ENCODE data around the gene DNMT3A.

The DNMT3A gene

DNA sequence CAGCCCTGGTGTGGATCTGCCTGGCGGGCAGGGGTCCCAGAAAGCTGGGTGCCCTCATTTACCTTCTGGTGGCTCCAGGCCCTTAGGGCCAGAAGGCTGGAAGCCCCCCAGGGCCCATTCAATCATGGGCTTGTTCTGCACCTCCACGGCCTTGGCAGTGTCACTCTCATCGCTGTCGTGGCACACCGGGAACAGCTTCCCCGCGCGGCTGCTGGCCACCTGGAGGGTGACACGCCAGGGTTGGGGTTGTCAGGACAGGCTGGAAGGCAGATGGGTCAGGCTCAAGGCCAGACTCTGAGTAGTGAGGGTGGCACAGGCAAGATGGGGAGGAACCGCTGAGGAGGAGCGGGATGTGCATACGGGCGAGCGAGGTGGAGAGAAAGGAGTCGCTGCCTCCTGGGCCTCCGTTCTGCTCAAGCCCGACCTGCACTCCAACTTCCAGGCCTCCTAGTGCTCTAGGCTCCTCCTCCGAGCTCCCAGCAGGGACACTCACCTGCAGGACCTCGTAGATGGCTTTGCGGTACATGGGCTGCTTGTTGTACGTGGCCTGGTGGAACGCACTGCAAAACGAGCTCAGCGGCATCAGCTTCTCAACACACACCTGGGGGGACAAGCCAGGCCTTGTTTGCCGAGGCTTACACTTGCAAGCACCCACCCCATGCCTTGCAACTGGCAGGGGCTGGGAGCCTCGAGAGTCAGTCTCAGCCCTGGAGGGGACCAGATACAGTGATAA is 95.0 kb downstream of the DNMT3A start:
- Histone ChIP-seq H3K27ac (ENCODE audit: low read length) (no peak overlapping the region), H3K36me3 (ENCODE audit: insufficient read depth, low read depth, low read length) (peaks cover 78% of the 10 kb centered on the region), H3K4me3 (ENCODE audit: low read length) (no peak overlapping the region), H3K27me3 (ENCODE audit: insufficient read depth, low read length) (no peaks in the 10 kb centered on the region), H3K9me3 (ENCODE audit: insufficient read depth, low read depth, low read length) (no peaks in the 10 kb centered on the region), H3K9ac (ENCODE audit: low read depth, low read length) (no peak overlapping the region), H3K4me1 (ENCODE audit: insufficient read depth, low read length) (peaks cover 14% of the 10 kb centered on the region)

DNA sequence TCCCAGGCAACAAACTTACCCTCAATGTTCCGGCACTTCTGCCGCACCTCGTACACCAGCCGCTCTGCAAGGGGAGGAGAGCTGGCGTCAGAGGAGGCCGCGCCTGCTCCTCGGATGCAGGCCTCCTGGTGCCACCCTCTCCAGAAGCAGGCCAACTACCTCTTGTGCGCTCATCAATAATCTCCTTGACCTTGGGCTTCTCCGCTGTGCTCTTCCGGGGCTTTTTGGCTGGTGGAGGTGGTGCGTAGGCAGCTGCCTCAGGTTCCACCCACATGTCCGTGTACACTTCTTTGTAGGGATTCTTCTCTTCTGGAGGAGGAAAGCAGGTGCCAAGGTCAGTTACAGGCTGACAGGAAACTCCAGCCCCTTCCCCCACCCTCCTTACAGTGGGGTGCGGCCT is 95.7 kb downstream of the DNMT3A start:
- H3K9ac ChIP-seq (ENCODE audit: low read depth, low read length) = no peak overlapping the region
- H3K36me3 ChIP-seq (ENCODE audit: insufficient read depth, low read depth, low read length) = peaks cover 85% of the 10 kb centered on the region
- no peaks in the 10 kb centered on the region for H3K27me3 ChIP-seq (ENCODE audit: insufficient read depth, low read length)
- H3K9me3 ChIP-seq (ENCODE audit: insufficient read depth, low read depth, low read length) = no peaks in the 10 kb centered on the region
- H3K27ac ChIP-seq (ENCODE audit: low read length) = no peak overlapping the region
- H3K4me3 ChIP-seq (ENCODE audit: low read length) = no peak overlapping the region
- peaks cover 14% of the 10 kb centered on the region for H3K4me1 ChIP-seq (ENCODE audit: insufficient read depth, low read length)

DNA sequence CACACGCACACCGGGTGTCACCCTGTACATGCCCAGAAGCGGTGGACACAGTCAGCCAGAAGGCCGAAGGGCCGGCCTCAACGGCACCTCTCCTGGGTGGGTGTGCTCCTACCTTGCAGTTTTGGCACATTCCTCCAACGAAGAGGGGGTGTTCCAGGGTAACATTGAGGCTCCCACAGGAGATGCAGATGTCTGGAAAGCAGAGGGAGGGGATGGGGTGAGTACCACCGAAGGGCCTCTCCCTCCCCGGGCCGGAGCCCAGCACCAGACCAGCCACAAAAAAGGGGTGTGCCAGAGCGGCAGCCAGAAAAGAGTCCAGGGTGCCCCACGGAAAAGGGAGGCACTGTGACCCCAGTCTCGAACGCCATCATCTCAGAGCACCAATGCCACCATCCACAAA is 96.6 kb downstream of the DNMT3A start:
- Histone ChIP-seq H3K9me3 (ENCODE audit: insufficient read depth, low read depth, low read length) (no peaks in the 10 kb centered on the region), H3K9ac (ENCODE audit: low read depth, low read length) (no peak overlapping the region), H3K4me1 (ENCODE audit: insufficient read depth, low read length) (peaks cover 11% of the 10 kb centered on the region), H3K4me3 (ENCODE audit: low read length) (no peak overlapping the region), H3K27ac (ENCODE audit: low read length) (no peak overlapping the region), H3K27me3 (ENCODE audit: insufficient read depth, low read length) (no peaks in the 10 kb centered on the region), H3K36me3 (ENCODE audit: insufficient read depth, low read depth, low read length) (peaks cover 94% of the 10 kb centered on the region)

DNA sequence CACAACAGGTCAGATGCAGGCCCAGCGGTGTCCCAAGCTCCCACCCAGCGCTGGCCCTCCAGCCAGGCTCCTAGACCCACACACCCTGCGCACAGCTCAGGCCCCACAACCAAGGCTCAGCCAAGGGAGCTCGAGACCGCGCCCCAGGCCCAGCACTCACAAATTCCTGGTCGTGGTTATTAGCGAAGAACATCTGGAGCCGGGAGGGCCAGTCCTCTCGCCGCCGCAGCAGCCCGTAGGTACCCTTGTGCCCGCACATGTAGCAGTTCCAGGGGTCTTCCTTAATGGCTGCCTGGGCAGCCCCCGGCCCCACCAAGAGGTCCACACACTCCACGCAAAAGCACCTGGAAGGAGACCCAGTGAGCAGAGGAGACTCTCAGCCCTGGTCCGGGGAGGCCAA is 97.7 kb downstream of the DNMT3A start:
- H3K27ac ChIP-seq (ENCODE audit: low read length) = no peak overlapping the region
- no peaks in the 10 kb centered on the region for H3K4me1 ChIP-seq (ENCODE audit: insufficient read depth, low read length)
- H3K4me3 ChIP-seq (ENCODE audit: low read length) = no peak overlapping the region
- H3K9ac ChIP-seq (ENCODE audit: low read depth, low read length) = no peak overlapping the region
- no peaks in the 10 kb centered on the region for H3K9me3 ChIP-seq (ENCODE audit: insufficient read depth, low read depth, low read length)
- no peaks in the 10 kb centered on the region for H3K27me3 ChIP-seq (ENCODE audit: insufficient read depth, low read length)
- H3K36me3 ChIP-seq (ENCODE audit: insufficient read depth, low read depth, low read length) = peaks cover 98% of the 10 kb centered on the region

DNA sequence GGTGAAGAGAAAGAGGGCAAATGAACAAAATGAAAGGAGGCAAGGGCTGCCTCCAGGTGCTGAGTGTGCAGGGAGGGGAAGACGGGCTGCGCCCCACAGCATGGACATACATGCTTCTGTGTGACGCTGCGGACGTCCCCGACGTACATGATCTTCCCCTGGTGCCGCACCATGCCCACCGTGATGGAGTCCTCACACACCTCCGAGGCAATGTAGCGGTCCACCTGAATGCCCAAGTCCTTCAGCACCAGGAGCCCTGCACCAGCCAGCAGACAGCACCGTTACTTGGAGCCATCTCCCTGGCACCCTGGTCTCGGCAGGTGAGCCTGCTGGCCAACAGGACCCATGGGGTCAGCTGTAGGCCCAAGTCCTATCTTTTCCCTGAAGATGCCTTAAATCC is 100.3 kb downstream of the DNMT3A start:
- H3K27ac ChIP-seq (ENCODE audit: low read length) = no peak overlapping the region
- H3K4me3 ChIP-seq (ENCODE audit: low read length) = no peak overlapping the region
- H3K27me3 ChIP-seq (ENCODE audit: insufficient read depth, low read length) = no peaks in the 10 kb centered on the region
- H3K36me3 ChIP-seq (ENCODE audit: insufficient read depth, low read depth, low read length) = peaks cover 100% of the 10 kb centered on the region
- no peaks in the 10 kb centered on the region for H3K9me3 ChIP-seq (ENCODE audit: insufficient read depth, low read depth, low read length)
- no peaks in the 10 kb centered on the region for H3K4me1 ChIP-seq (ENCODE audit: insufficient read depth, low read length)
- H3K9ac ChIP-seq (ENCODE audit: low read depth, low read length) = no peak overlapping the region

DNA sequence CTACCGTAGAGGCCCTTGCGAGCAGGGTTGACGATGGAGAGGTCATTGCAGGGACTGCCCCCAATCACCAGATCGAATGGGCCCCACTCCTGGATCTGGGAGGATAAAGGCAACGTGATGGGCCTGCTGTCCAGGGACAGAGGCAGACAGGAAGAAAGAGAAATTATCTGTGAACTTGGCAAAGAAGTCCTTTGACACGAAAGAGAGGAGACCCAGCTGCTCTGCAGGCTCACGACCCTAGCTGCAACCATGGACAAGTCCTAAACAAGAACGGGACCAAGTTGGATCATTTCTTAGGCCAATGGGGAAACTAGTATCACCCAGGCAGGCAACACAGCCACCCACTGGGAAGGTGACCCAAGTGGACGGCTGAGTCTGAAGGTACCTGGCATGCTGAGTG is 101.1 kb downstream of the DNMT3A start:
- H3K4me3 ChIP-seq (ENCODE audit: low read length) = no peak overlapping the region
- H3K27me3 ChIP-seq (ENCODE audit: insufficient read depth, low read length) = no peaks in the 10 kb centered on the region
- H3K4me1 ChIP-seq (ENCODE audit: insufficient read depth, low read length) = no peaks in the 10 kb centered on the region
- H3K27ac ChIP-seq (ENCODE audit: low read length) = no peak overlapping the region
- peaks cover 100% of the 10 kb centered on the region for H3K36me3 ChIP-seq (ENCODE audit: insufficient read depth, low read depth, low read length)
- no peak overlapping the region for H3K9ac ChIP-seq (ENCODE audit: low read depth, low read length)
- H3K9me3 ChIP-seq (ENCODE audit: insufficient read depth, low read depth, low read length) = no peaks in the 10 kb centered on the region

DNA sequence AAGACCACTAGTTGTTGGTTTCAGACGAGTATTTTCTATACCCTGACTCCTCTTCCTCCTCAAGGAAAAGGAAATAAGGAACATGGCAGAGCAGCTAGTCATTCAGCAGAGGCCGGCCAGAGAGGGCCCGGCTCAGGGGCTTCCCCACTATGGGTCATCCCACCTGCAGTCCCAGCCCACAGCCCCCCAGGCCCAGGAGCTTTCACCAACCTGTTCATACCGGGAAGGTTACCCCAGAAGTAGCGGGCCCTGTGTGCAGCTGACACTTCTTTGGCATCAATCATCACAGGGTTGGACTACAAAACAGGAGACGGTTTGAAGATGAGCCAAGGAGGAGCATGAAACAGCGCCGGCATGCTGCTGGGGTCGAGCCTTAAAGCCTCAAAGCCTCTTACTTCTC is 102.8 kb downstream of the DNMT3A start:
- Histone ChIP-seq H3K4me3 (ENCODE audit: low read length) (no peak overlapping the region), H3K9ac (ENCODE audit: low read depth, low read length) (no peak overlapping the region), H3K27ac (ENCODE audit: low read length) (no peak overlapping the region), H3K9me3 (ENCODE audit: insufficient read depth, low read depth, low read length) (no peaks in the 10 kb centered on the region), H3K4me1 (ENCODE audit: insufficient read depth, low read length) (no peaks in the 10 kb centered on the region), H3K36me3 (ENCODE audit: insufficient read depth, low read depth, low read length) (peaks cover 100% of the 10 kb centered on the region), H3K27me3 (ENCODE audit: insufficient read depth, low read length) (no peaks in the 10 kb centered on the region)

DNA sequence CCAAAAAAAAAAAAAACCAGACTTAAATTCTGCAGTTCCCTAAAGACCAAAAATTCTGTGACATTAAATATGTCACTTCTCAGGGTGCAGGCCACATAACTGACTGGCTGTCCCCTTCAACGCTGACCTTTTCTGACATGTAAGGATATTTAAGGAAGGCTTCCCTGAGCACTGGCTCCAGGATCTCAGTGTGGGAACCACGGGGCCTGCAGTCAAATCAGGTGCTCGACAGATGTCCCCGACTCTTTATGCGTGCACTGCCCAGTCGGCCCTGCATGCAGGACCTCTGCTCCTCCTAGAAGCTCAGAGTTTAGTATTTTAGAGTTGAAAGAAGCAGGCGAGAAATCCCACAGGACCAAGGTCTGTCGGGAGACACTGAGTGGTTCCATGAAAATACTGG is 104.0 kb downstream of the DNMT3A start:
- Histone ChIP-seq H3K4me1 (ENCODE audit: insufficient read depth, low read length) (no peaks in the 10 kb centered on the region), H3K36me3 (ENCODE audit: insufficient read depth, low read depth, low read length) (peaks cover 100% of the 10 kb centered on the region)

DNA sequence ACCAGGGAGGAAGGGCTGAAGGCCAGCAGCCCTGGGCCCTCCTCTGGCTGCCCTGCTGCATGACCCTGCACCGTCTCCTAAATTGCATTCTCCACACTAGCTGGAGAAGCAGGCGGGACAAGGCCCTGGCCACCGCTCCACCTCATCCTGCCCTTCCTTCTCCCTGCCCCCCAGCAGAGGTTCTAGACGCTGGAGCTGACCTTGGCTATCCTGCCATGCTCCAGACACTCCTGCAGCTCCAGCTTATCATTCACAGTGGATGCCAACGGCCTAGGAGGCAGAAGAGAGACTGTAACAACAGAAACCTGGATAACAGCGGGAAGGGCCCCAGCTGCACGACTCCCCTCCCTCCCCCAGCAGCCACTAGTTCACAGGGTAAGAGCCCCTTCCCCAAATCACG is 105.0 kb downstream of the DNMT3A start:
- H3K27me3 ChIP-seq (ENCODE audit: insufficient read depth, low read length) = no peaks in the 10 kb centered on the region
- H3K4me1 ChIP-seq (ENCODE audit: insufficient read depth, low read length) = no peaks in the 10 kb centered on the region
- H3K4me3 ChIP-seq (ENCODE audit: low read length) = no peak overlapping the region
- H3K9me3 ChIP-seq (ENCODE audit: insufficient read depth, low read depth, low read length) = no peaks in the 10 kb centered on the region
- H3K27ac ChIP-seq (ENCODE audit: low read length) = no peak overlapping the region
- peaks cover 100% of the 10 kb centered on the region for H3K36me3 ChIP-seq (ENCODE audit: insufficient read depth, low read depth, low read length)
- H3K9ac ChIP-seq (ENCODE audit: low read depth, low read length) = no peak overlapping the region

More for the DNA sequence above, 104.0 kb downstream of the DNMT3A start:
- H3K27ac ChIP-seq (ENCODE audit: low read length) = no peak overlapping the region
- H3K9ac ChIP-seq (ENCODE audit: low read depth, low read length) = no peak overlapping the region
- H3K9me3 ChIP-seq (ENCODE audit: insufficient read depth, low read depth, low read length) = no peaks in the 10 kb centered on the region
- no peak overlapping the region for H3K4me3 ChIP-seq (ENCODE audit: low read length)
- no peaks in the 10 kb centered on the region for H3K27me3 ChIP-seq (ENCODE audit: insufficient read depth, low read length)

DNA sequence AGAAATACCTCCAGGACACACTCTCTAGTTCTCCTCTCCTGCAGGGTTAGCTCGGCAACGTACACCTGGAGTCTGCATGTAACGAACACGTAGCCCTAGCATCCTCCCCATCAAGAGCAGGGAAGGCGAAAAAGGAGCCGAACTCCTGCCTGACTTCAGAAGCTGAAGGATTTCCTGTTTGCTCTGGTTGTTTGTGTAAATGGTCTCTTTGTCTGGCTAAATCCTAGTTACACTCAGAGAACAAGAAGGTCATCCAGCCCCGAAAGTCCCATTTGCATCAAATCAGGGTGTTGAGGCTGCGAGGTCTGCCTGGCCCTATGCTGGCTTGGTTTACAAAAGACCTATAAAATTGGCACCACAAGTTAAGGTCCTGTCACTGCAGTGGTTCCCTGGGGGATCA is 107.0 kb downstream of the DNMT3A start:
- peaks cover 86% of the 10 kb centered on the region for H3K36me3 ChIP-seq (ENCODE audit: insufficient read depth, low read depth, low read length)

DNA sequence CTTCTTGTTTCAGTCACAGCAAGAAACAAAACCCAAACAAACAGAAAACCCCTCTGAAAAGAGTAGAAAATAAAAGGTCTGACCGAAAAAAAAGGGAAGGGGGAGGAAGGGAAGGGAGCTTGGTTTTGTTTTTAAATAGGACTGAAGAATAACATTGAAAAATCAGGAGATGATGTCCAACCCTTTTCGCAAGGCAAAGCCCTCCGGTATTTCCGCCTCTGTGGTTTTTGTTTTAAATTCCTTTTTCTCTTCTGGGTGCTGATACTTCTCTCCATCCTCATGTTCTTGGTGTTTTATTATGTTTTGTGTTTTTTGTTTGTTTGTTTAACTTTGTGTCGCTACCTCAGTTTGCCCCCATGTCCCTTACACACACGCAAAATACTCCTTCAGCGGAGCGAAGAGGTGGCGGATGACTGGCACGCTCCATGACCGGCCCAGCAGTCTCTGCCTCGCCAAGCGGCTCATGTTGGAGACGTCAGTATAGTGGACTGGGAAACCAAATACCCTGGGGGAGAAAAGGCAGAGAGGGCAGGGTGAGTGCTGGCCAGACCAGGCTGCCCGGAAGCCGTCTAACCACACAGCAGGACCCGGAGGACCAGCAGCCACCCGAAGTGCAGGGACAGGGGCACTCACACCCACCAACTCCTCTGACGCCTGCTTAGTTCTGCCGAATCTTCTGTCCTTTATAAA is 107.7 kb downstream of the DNMT3A start:
- Histone ChIP-seq H3K27ac (ENCODE audit: low read length) (no peak overlapping the region), H3K4me3 (ENCODE audit: low read length) (no peak overlapping the region), H3K27me3 (ENCODE audit: insufficient read depth, low read length) (no peaks in the 10 kb centered on the region), H3K36me3 (ENCODE audit: insufficient read depth, low read depth, low read length) (peaks cover 79% of the 10 kb centered on the region), H3K9ac (ENCODE audit: low read depth, low read length) (no peak overlapping the region), H3K9me3 (ENCODE audit: insufficient read depth, low read depth, low read length) (no peaks in the 10 kb centered on the region), H3K4me1 (ENCODE audit: insufficient read depth, low read length) (0 out of 2 replicates have a peak, but pooled peaks cover 2% of the 10 kb centered on the region)

More for the DNA sequence above, 107.0 kb downstream of the DNMT3A start:
- no peaks in the 10 kb centered on the region for H3K9me3 ChIP-seq (ENCODE audit: insufficient read depth, low read depth, low read length)
- no peak overlapping the region for H3K4me3 ChIP-seq (ENCODE audit: low read length)
- no peak overlapping the region for H3K9ac ChIP-seq (ENCODE audit: low read depth, low read length)
- H3K4me1 ChIP-seq (ENCODE audit: insufficient read depth, low read length) = no peaks in the 10 kb centered on the region
- H3K27me3 ChIP-seq (ENCODE audit: insufficient read depth, low read length) = no peaks in the 10 kb centered on the region
- no peak overlapping the region for H3K27ac ChIP-seq (ENCODE audit: low read length)

DNA sequence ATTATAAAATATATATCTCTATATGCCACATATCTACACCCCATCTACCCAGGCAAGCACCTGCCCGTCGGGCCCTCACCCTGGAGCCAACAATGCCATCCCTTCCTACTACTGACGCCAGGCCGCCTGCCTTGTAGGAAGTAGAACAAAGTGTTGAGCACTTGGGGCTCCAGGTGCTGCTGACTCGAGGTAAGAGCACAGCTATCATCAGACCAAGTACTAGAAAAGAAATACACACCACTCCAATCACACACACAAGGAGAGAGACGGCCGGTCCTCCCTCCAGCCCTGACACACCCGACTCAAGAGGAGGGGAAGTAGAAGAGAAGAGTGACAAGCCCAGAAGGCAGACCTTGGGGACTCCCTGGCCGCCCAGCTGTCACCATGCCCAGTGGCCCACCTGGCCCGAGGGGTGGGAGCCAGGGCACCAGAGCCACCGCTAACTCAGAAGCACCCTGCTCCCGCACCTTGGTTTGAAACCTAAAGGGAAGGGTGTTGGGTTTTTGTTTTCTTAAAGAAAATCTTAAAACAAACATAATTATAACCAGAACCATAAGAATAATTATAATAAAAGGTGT is 109.4 kb downstream of the DNMT3A start:
- H3K36me3 ChIP-seq (ENCODE audit: insufficient read depth, low read depth, low read length) = peaks cover 62% of the 10 kb centered on the region
- H3K4me3 ChIP-seq (ENCODE audit: low read length) = no peak overlapping the region
- H3K27me3 ChIP-seq (ENCODE audit: insufficient read depth, low read length) = no peaks in the 10 kb centered on the region
- H3K9me3 ChIP-seq (ENCODE audit: insufficient read depth, low read depth, low read length) = no peaks in the 10 kb centered on the region
- peaks cover 7% of the 10 kb centered on the region; the same call in 1 of the 2 replicates for H3K4me1 ChIP-seq (ENCODE audit: insufficient read depth, low read length)
- no peak overlapping the region for H3K27ac ChIP-seq (ENCODE audit: low read length)
- no peak overlapping the region for H3K9ac ChIP-seq (ENCODE audit: low read depth, low read length)

All from iPS-20b (cell line).